ENCODE results near the gene CEP131.

The CEP131 gene

DNA sequence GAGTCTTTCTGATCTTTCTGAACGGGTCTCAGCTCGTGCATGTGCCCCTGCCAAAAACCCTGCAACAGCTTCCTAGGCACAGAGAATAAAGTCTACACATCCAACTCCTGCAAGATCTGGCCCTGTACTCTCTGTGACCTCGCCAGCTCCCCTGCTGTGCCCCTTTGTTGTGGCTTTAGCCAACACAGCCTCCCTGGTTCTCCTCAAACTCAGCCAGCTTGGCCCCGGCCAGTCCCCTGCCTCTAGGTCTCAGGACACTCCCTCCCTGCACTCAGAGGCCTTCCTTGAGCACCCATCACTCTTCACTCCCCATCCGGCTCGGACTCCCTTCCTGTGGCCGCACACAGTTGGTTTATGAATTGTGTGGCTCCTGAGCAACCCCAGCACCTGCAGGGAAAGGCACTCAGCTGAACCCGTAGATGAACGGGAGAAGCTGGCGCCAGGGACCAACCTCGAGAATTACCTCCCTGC, 1.4 kb downstream of the CEP131 start:
- Mint-ChIP-seq H3K4me1 (peaks cover 27% of the 10 kb centered on the region), H3K27ac (no peak overlapping the region), H3K27me3 (ENCODE audit: low read depth) (no peaks in the 10 kb centered on the region), H3K36me3 (ENCODE audit: low read depth) (peaks cover 16% of the 10 kb centered on the region), H3K4me3 (peak overlapping the region; percentile 77 to 92 (median 78)), H3K9me3 (no peaks in the 10 kb centered on the region)
- no peak for TF ChIP-seq CTCF (IDR thresholded peaks at IDR 0.05; ENCODE audit: unreplicated experiment in 3 of 3)

- Mint-ChIP-seq H3K27me3 (ENCODE audit: low read depth) (no peaks in the 10 kb centered on the region), H3K9me3 (no peaks in the 10 kb centered on the region), H3K36me3 (ENCODE audit: low read depth) (peaks cover 21% of the 10 kb centered on the region), H3K27ac (no peak overlapping the region), H3K4me1 (peaks cover 27% of the 10 kb centered on the region), H3K4me3 (peak overlapping the region in 1 of 3 experiments; percentile 30)
- no peak for TF ChIP-seq CTCF (IDR thresholded peaks at IDR 0.05; ENCODE audit: unreplicated experiment in 3 of 3)
These were observed 3.1 kb downstream of the CEP131 start for GRCh38 chr17:81219476-81220180.

GRCh38 chr17:81218991-81219390, 3.8 kb downstream of the CEP131 start:
- TF ChIP-seq CTCF (IDR thresholded peaks at IDR 0.05; ENCODE audit: unreplicated experiment in 3 of 3), result no peak
- Mint-ChIP-seq H3K4me1 (peaks cover 27% of the 10 kb centered on the region), H3K27ac (no peak overlapping the region), H3K27me3 (ENCODE audit: low read depth) (no peaks in the 10 kb centered on the region), H3K36me3 (ENCODE audit: low read depth) (peaks cover 21% of the 10 kb centered on the region), H3K4me3 (no peak overlapping the region), H3K9me3 (no peaks in the 10 kb centered on the region)

DNA sequence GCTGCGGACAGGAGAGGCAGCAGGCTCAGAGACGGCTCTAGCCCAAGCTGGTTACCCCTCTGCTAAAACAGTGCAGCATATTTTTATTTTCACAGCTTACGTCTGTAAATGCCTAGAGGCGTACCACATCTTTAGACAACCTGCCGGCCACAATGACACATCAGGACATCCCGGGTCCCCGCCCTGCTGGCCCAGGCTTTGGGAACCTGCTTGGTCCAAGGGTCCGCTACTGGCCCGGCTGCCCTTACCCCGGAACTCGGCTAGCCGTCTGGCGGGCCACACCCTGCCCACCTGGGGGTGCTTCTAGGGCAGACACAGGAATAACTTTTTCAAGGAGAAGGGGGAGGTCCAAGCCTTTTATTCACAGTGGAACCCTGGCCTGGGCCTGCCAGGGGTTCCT, 4.3 kb downstream of the CEP131 start:
- H3K4me1 Mint-ChIP-seq, result peaks cover 22% of the 10 kb centered on the region
- H3K9me3 Mint-ChIP-seq, result no peaks in the 10 kb centered on the region
- H3K27ac Mint-ChIP-seq, result no peak overlapping the region
- H3K27me3 Mint-ChIP-seq (ENCODE audit: low read depth), result no peaks in the 10 kb centered on the region
- H3K36me3 Mint-ChIP-seq (ENCODE audit: low read depth), result peaks cover 21% of the 10 kb centered on the region
- TF ChIP-seq CTCF (IDR thresholded peaks at IDR 0.05; ENCODE audit: unreplicated experiment in 3 of 3), result no peak
- H3K4me3 Mint-ChIP-seq, result no peak overlapping the region

DNA sequence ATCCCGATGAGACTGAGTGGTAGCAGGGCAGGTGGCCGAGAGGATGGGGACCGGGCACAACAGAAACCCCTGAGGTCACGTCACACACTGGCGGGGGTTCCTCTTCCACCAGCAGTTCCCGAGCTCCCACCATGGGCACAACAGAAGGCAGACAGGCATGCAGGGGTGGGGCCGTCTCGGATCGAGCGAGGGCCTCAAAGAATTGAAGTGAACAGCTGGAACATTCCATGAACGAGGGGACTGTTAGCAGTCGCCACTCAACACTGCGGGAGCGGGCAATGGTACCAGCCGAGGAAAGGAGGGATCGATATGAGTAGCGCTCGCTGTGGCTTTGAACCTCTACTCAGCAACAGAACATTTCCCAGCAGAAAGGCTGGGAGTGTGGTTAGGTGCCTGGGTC, 5.3 kb downstream of the CEP131 start:
- Mint-ChIP-seq H3K36me3 (ENCODE audit: low read depth) (peaks cover 21% of the 10 kb centered on the region), H3K27me3 (ENCODE audit: low read depth) (no peaks in the 10 kb centered on the region), H3K27ac (peak overlapping the region; percentile 20 to 93 (median 83)), H3K4me1 (peaks cover 21% of the 10 kb centered on the region), H3K4me3 (peak overlapping the region in 1 of 3 experiments; percentile 72), H3K9me3 (no peaks in the 10 kb centered on the region)
- no peak for TF ChIP-seq CTCF (IDR thresholded peaks at IDR 0.05; ENCODE audit: unreplicated experiment in 3 of 3)

GRCh38 chr17:81213978-81214377, 8.8 kb downstream of the CEP131 start:
- no peaks in the 10 kb centered on the region for H3K9me3 Mint-ChIP-seq
- TF ChIP-seq CTCF (IDR thresholded peaks at IDR 0.05; ENCODE audit: unreplicated experiment in 3 of 3), result no peak
- H3K4me3 Mint-ChIP-seq, result no peak overlapping the region
- no peaks in the 10 kb centered on the region for H3K27me3 Mint-ChIP-seq (ENCODE audit: low read depth)
- H3K27ac Mint-ChIP-seq, result no peak overlapping the region
- peaks cover 21% of the 10 kb centered on the region for H3K36me3 Mint-ChIP-seq (ENCODE audit: low read depth)
- peaks cover 14% of the 10 kb centered on the region for H3K4me1 Mint-ChIP-seq

Measured in nephron (organoid).